Measurements from ENCODE around the gene SLX9. TPM values are rescaled to one million over a fixed set of nuclear protein-coding genes. Genes with fewer than 3 reads are reported as not detected.
"Not testable (repeated sequence)": the region's sequence is repeated elsewhere in the genome, so short reads cannot be mapped to it uniquely, and the experiment has no call there.

Gene SLX9
- total RNA-seq, 1 experiment from 2014 or later = 12.2 TPM

GRCh38 chr21:45022348-45022675, 82.5 kb downstream of the SLX9 start:
- H3K9me3 ChIP-seq (ENCODE audit: low read length) = no peaks in the 10 kb centered on the region; the same call in 1 of the 2 replicates
- H3K4me3 ChIP-seq (ENCODE audit: low read length) = no peak overlapping the region
- no peak overlapping the region for H3K4me2 ChIP-seq (ENCODE audit: low read depth, low read length, poor library complexity, severe bottlenecking)
- no peaks in the 10 kb centered on the region for H3K36me3 ChIP-seq (ENCODE audit: insufficient read depth, low read length)
- H4K20me1 ChIP-seq (ENCODE audit: insufficient read depth, low read depth, low read length) = no peaks in the 10 kb centered on the region
- no peak for DNase-seq
- H3K9me2 ChIP-seq (replicated peaks; ENCODE audit: insufficient read depth, low read length) = no peaks in the 10 kb centered on the region
- H3K9ac ChIP-seq (ENCODE audit: low read length) = no peak overlapping the region
- no peaks in the 10 kb centered on the region for H3K79me2 ChIP-seq (ENCODE audit: low read length)
- no peak overlapping the region for H2AFZ ChIP-seq (ENCODE audit: low read length)
- H3K27me3 ChIP-seq (ENCODE audit: low read length) = no peaks in the 10 kb centered on the region
- no peaks in the 10 kb centered on the region for H3K4me1 ChIP-seq (ENCODE audit: low read length)
- H3K27ac ChIP-seq (ENCODE audit: low read length) = no peak overlapping the region

GRCh38 chr21:45022736-45023135, 82.9 kb downstream of the SLX9 start:
- no peak overlapping the region for H3K27ac ChIP-seq (ENCODE audit: low read length)
- no peak overlapping the region for H2AFZ ChIP-seq (ENCODE audit: low read length)
- no peaks in the 10 kb centered on the region for H4K20me1 ChIP-seq (ENCODE audit: insufficient read depth, low read depth, low read length)
- H3K4me2 ChIP-seq (ENCODE audit: low read depth, low read length, poor library complexity, severe bottlenecking) = no peak overlapping the region
- no peaks in the 10 kb centered on the region for H3K79me2 ChIP-seq (ENCODE audit: low read length)
- no peak overlapping the region for H3K9ac ChIP-seq (ENCODE audit: low read length)
- H3K36me3 ChIP-seq (ENCODE audit: insufficient read depth, low read length) = no peaks in the 10 kb centered on the region
- no peaks in the 10 kb centered on the region for H3K27me3 ChIP-seq (ENCODE audit: low read length)
- no peaks in the 10 kb centered on the region for H3K9me2 ChIP-seq (replicated peaks; ENCODE audit: insufficient read depth, low read length)
- no peak overlapping the region for H3K4me3 ChIP-seq (ENCODE audit: low read length)
- H3K9me3 ChIP-seq (ENCODE audit: low read length) = no peaks in the 10 kb centered on the region; the same call in 1 of the 2 replicates
- H3K4me1 ChIP-seq (ENCODE audit: low read length) = no peaks in the 10 kb centered on the region
- DNase-seq = no peak

GRCh38 chr21:45024516-45024915, 84.7 kb downstream of the SLX9 start:
- not testable (repeated sequence) for H3K36me3 ChIP-seq (ENCODE audit: insufficient read depth, low read length); H3K27ac ChIP-seq (ENCODE audit: low read length); H3K4me1 ChIP-seq (ENCODE audit: low read length); H3K4me2 ChIP-seq (ENCODE audit: low read depth, low read length, poor library complexity, severe bottlenecking); H3K79me2 ChIP-seq (ENCODE audit: low read length); H3K9me3 ChIP-seq (ENCODE audit: low read length); H3K27me3 ChIP-seq (ENCODE audit: low read length); H3K9ac ChIP-seq (ENCODE audit: low read length); H2AFZ ChIP-seq (ENCODE audit: low read length); H3K4me3 ChIP-seq (ENCODE audit: low read length); DNase-seq; H4K20me1 ChIP-seq (ENCODE audit: insufficient read depth, low read depth, low read length); H3K9me2 ChIP-seq (replicated peaks; ENCODE audit: insufficient read depth, low read length)

DNA sequence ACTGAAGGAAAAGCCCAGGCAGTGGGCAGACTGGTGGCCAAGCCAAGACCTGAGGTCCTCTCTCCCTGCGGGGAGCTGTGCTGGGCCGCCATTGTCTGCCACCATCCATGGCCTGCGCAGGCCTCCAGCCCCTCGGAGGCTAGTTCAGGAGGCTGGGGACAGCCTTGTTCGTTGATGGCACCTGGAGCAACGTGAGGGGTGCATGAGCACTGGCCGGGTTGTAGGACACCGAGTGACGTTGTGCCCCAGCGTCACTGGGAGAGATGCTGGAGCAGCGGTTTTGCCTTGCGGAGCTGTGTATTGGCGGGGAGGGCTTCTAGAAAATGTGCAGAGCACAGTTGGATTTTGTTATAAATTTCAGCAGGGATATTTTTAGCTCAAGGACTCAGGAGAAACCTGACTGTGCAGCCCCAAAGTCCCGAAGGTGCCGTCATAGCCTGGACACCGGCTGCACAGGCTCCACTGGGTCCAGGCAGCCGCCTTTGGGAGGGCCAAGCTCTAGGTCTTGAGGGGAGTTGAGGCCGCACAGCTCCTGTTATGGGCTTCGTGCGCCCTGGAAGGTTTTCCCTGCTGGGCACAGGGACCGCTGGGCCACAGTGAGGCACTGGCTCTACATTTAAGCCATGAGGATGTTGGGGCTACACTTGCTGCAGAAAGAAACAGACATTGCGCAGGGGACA, 86.4 kb downstream of the SLX9 start:
- H3K27me3 ChIP-seq (ENCODE audit: low read length) = no peaks in the 10 kb centered on the region
- DNase-seq = no peak

More for the DNA sequence above, 86.4 kb downstream of the SLX9 start:
- Histone ChIP-seq H3K9me2 (replicated peaks; ENCODE audit: insufficient read depth, low read length) (no peaks in the 10 kb centered on the region), H3K79me2 (ENCODE audit: low read length) (no peaks in the 10 kb centered on the region), H3K9ac (ENCODE audit: low read length) (no peak overlapping the region), H3K4me1 (ENCODE audit: low read length) (no peaks in the 10 kb centered on the region), H2AFZ (ENCODE audit: low read length) (no peak overlapping the region), H3K27ac (ENCODE audit: low read length) (no peak overlapping the region), H3K4me2 (ENCODE audit: low read depth, low read length, poor library complexity, severe bottlenecking) (no peak overlapping the region), H3K36me3 (ENCODE audit: insufficient read depth, low read length) (no peaks in the 10 kb centered on the region), H3K4me3 (ENCODE audit: low read length) (no peak overlapping the region), H4K20me1 (ENCODE audit: insufficient read depth, low read depth, low read length) (no peaks in the 10 kb centered on the region), H3K9me3 (ENCODE audit: low read length) (no peaks in the 10 kb centered on the region; the same call in 1 of the 2 replicates)

Other genes starting within 250 kb of the SLX9 start
- gene KRTAP10-12, start 242.9 kb upstream of the SLX9 start, total RNA-seq (2014; rRNA removed; shearing (Covaris generic); ENCODE audit: low replicate concordance) = not detected in 2 replicates
- not detected in 2 replicates for gene TSPEAR, start 228.5 kb upstream of the SLX9 start, total RNA-seq (2014; rRNA removed; shearing (Covaris generic); ENCODE audit: low replicate concordance)
- gene UBE2G2, start 138.2 kb upstream of the SLX9 start, total RNA-seq (2014; rRNA removed; shearing (Covaris generic); ENCODE audit: low replicate concordance) = 126 and 148 TPM in 2 replicates
- 70.3 and 80.3 TPM in 2 replicates for gene SUMO3, start 122.0 kb upstream of the SLX9 start, total RNA-seq (2014; rRNA removed; shearing (Covaris generic); ENCODE audit: low replicate concordance)
- gene PTTG1IP, start 66.3 kb upstream of the SLX9 start, total RNA-seq (2014; rRNA removed; shearing (Covaris generic); ENCODE audit: low replicate concordance) = 37.8 and 44.7 TPM in 2 replicates
- gene ITGB2, start 19.1 kb upstream of the SLX9 start, total RNA-seq (2014; rRNA removed; shearing (Covaris generic); ENCODE audit: low replicate concordance) = 252 and 484 TPM in 2 replicates
- gene ADARB1, start 134.6 kb downstream of the SLX9 start, total RNA-seq (2014; rRNA removed; shearing (Covaris generic); ENCODE audit: low replicate concordance) = 1.4 and 2.0 TPM in 2 replicates

All from Karpas-422 (cell line).